ENCODE results near the gene LRP1B. TPM values are rescaled to one million over a fixed set of nuclear protein-coding genes. Genes with fewer than 3 reads are reported as not detected.
"Not testable (repeated sequence)": the region's sequence is repeated elsewhere in the genome, so short reads cannot be mapped to it uniquely, and the experiment has no call there.

Gene LRP1B
- total RNA-seq, 2 donors from 2014 or later, result 0.79 to 1.8 TPM

DNA sequence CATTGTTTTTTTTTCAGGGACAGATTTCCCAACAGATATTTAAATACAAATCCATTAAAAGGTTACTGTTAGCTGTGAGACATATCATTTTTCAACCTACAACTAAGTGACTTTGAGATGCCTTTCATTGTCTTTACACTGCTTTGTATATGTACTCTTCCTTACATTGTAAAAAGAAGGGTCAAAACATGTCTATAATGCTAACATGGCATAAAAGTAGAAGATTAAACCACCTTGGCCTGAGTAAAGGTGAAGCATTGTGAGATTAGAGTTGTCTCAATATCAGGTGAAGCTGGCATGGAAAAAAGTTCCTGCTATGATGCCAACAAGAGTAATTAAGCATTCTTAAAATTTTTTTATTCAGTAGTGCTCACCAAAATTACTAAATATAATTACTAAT, 1842.1 kb downstream of the LRP1B start:
- no peak overlapping the region for H3K27ac ChIP-seq (ENCODE audit: low read depth, low read length)
- no peak overlapping the region for H3K4me3 Mint-ChIP-seq
- H3K36me3 ChIP-seq (ENCODE audit: control insufficient read depth, insufficient read depth, low read length), result no peaks in the 10 kb centered on the region
- no peak for TF ChIP-seq CTCF (conservative IDR thresholded peaks at IDR 0.05)
- peaks cover 2% of the 10 kb centered on the region for H3K9me3 Mint-ChIP-seq
- H3K9ac ChIP-seq (ENCODE audit: extremely low read depth, low read length, poor library complexity, severe bottlenecking), result no peak overlapping the region
- peaks cover 3% of the 10 kb centered on the region for H3K4me1 Mint-ChIP-seq
- no peaks in the 10 kb centered on the region for H3K4me1 ChIP-seq (ENCODE audit: control insufficient read depth, insufficient read depth, low read length)
- H3K4me3 ChIP-seq (ENCODE audit: low read length), result no peak overlapping the region
- no peaks in the 10 kb centered on the region for H3K9me3 ChIP-seq (ENCODE audit: control insufficient read depth, low read length)
- H3K27ac Mint-ChIP-seq, result no peak overlapping the region
- DNase-seq, result no peak
- no peaks in the 10 kb centered on the region for H3K27me3 ChIP-seq (ENCODE audit: control insufficient read depth, insufficient read depth, low read length, poor library complexity, severe bottlenecking)
- no peaks in the 10 kb centered on the region for H3K36me3 Mint-ChIP-seq (ENCODE audit: low read depth)
- no peaks in the 10 kb centered on the region for H3K27me3 Mint-ChIP-seq (ENCODE audit: insufficient read depth)

GRCh38 chr2:140288213-140288612, 1842.6 kb downstream of the LRP1B start:
- Histone ChIP-seq H3K27me3 (ENCODE audit: control insufficient read depth, insufficient read depth, low read length, poor library complexity, severe bottlenecking) (no peaks in the 10 kb centered on the region), H3K4me3 (ENCODE audit: low read length) (no peak overlapping the region), H3K36me3 (ENCODE audit: control insufficient read depth, insufficient read depth, low read length) (no peaks in the 10 kb centered on the region), H3K4me1 (ENCODE audit: control insufficient read depth, insufficient read depth, low read length) (no peaks in the 10 kb centered on the region), H3K9me3 (ENCODE audit: control insufficient read depth, low read length) (no peaks in the 10 kb centered on the region), H3K27ac (ENCODE audit: low read depth, low read length) (no peak overlapping the region), H3K9ac (ENCODE audit: extremely low read depth, low read length, poor library complexity, severe bottlenecking) (no peak overlapping the region)
- Mint-ChIP-seq H3K27ac (no peak overlapping the region), H3K27me3 (ENCODE audit: insufficient read depth) (no peaks in the 10 kb centered on the region), H3K9me3 (peaks cover 2% of the 10 kb centered on the region), H3K4me3 (no peak overlapping the region), H3K4me1 (peaks cover 3% of the 10 kb centered on the region), H3K36me3 (ENCODE audit: low read depth) (no peaks in the 10 kb centered on the region)
- DNase-seq, result no peak
- TF ChIP-seq CTCF (conservative IDR thresholded peaks at IDR 0.05), result no peak
- 83% methylated on average over 2 of the region's 2 CpGs; no CpG with 5 or more reads in 1 of the 2 experiments for WGBS, 2 experiments (ENCODE audit: insufficient coverage in 1 of 2, insufficient read length in 1 of 2)

- H3K27me3 Mint-ChIP-seq (ENCODE audit: insufficient read depth), result no peaks in the 10 kb centered on the region
- no peak for TF ChIP-seq CTCF (conservative IDR thresholded peaks at IDR 0.05)
- Histone ChIP-seq H3K27me3 (ENCODE audit: control insufficient read depth, insufficient read depth, low read length, poor library complexity, severe bottlenecking) (no peaks in the 10 kb centered on the region), H3K9ac (ENCODE audit: extremely low read depth, low read length, poor library complexity, severe bottlenecking) (no peak overlapping the region), H3K36me3 (ENCODE audit: control insufficient read depth, insufficient read depth, low read length) (no peaks in the 10 kb centered on the region), H3K27ac (ENCODE audit: low read depth, low read length) (no peak overlapping the region), H3K4me1 (ENCODE audit: control insufficient read depth, insufficient read depth, low read length) (no peaks in the 10 kb centered on the region), H3K4me3 (ENCODE audit: low read length) (no peak overlapping the region), H3K9me3 (ENCODE audit: control insufficient read depth, low read length) (no peaks in the 10 kb centered on the region)
- no peaks in the 10 kb centered on the region for H3K9me3 Mint-ChIP-seq
- no peak for DNase-seq
- H3K4me3 Mint-ChIP-seq, result no peak overlapping the region
- H3K4me1 Mint-ChIP-seq, result peaks cover 3% of the 10 kb centered on the region
- H3K27ac Mint-ChIP-seq, result no peak overlapping the region
- 80% methylated on average over 1 of the region's 1 CpG; no CpG with 5 or more reads in 1 of the 2 experiments for WGBS, 2 experiments (ENCODE audit: insufficient coverage in 1 of 2, insufficient read length in 1 of 2)
- no peaks in the 10 kb centered on the region for H3K36me3 Mint-ChIP-seq (ENCODE audit: low read depth)
These were observed 1844.4 kb downstream of the LRP1B start for GRCh38 chr2:140286377-140286776.

DNA sequence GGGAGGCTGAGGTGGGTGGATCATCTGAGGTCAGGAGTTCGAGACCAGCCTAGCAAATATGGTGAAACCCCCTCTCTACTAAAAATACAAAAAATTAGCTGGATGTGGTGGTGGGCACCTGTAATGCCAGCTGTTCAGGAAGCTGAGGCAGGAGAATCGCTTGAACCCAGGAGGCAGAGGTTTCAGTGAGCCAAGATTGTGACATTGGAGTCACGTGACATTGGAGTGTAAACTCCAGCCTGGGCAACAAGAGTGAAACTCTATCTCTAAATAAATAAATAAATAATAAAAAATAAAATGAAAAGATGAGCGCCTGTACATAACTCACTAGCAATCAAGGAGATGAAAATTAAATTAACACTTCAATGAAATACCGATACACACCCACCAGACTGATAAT, 1853.5 kb downstream of the LRP1B start:
- not testable (repeated sequence) for H3K9me3 Mint-ChIP-seq; H3K4me3 ChIP-seq (ENCODE audit: low read length); DNase-seq; H3K27ac Mint-ChIP-seq; H3K27me3 ChIP-seq (ENCODE audit: control insufficient read depth, insufficient read depth, low read length, poor library complexity, severe bottlenecking); H3K4me1 Mint-ChIP-seq; H3K27me3 Mint-ChIP-seq (ENCODE audit: insufficient read depth); H3K4me3 Mint-ChIP-seq; H3K4me1 ChIP-seq (ENCODE audit: control insufficient read depth, insufficient read depth, low read length); H3K36me3 Mint-ChIP-seq (ENCODE audit: low read depth); H3K36me3 ChIP-seq (ENCODE audit: control insufficient read depth, insufficient read depth, low read length); H3K27ac ChIP-seq (ENCODE audit: low read depth, low read length); H3K9ac ChIP-seq (ENCODE audit: extremely low read depth, low read length, poor library complexity, severe bottlenecking); H3K9me3 ChIP-seq (ENCODE audit: control insufficient read depth, low read length)
- 53 to 54% methylated on average over 2 to 4 of the region's 5 CpGs for WGBS, 2 experiments (ENCODE audit: insufficient coverage in 1 of 2, insufficient read length in 1 of 2)
